HepG2 (cell line): ENCODE results near the gene HLA-DMB.

Source experiments
- CREB3 ChIP-seq: sonication (generic); formaldehyde crosslinking; IDR thresholded peaks from 2 replicates; pipeline ENCODE4 v1.5.0; 2020; ENCODE audit warnings: missing genetic modification reagents
- CTCF ChIP-seq: sonication (generic); formaldehyde crosslinking; IDR thresholded peaks from 2 replicates; pipeline ENCODE4 v1.5.0; 2020; ENCODE audit warnings: mild to moderate bottlenecking, missing genetic modification reagents, moderate library complexity
- HHEX ChIP-seq: IDR thresholded peaks from 2 replicates; pipeline ENCODE4 v1.6.1; 2016; ENCODE audit warnings: control low read depth
- HINFP ChIP-seq: sonication (generic); formaldehyde crosslinking; IDR thresholded peaks from 2 replicates; pipeline ENCODE4 v1.4.0; 2020; ENCODE audit warnings: low read depth, mild to moderate bottlenecking, missing genetic modification reagents
- KDM5B ChIP-seq: sonication (generic); formaldehyde crosslinking; IDR thresholded peaks from 2 replicates; pipeline ENCODE4 v1.4.0; 2020; ENCODE audit warnings: missing genetic modification reagents, mild to moderate bottlenecking, borderline replicate concordance
- POLR2A ChIP-seq, 2 experiments: IDR thresholded peaks; 2 replicates each; pipeline ENCODE4 v1.6.1; 2011; ENCODE audit warnings: low read depth in 2 of 2, low read length in 2 of 2, mild to moderate bottlenecking in 1 of 2, moderate library complexity in 1 of 2; ENCODE audit not compliant: insufficient read depth in 1 of 2
- ZNF530 ChIP-seq: sonication (generic); formaldehyde crosslinking; IDR thresholded peaks from 2 replicates; pipeline ENCODE4 v1.5.0; 2020; ENCODE audit warnings: low read depth, mild to moderate bottlenecking, missing genetic modification reagents
- ZNF558 ChIP-seq: sonication (generic); formaldehyde crosslinking; IDR thresholded peaks from 2 replicates; pipeline ENCODE4 v1.9.0; 2022; ENCODE audit warnings: mild to moderate bottlenecking, missing genetic modification reagents, borderline replicate concordance
- ZNF670 ChIP-seq: sonication (generic); formaldehyde crosslinking; IDR thresholded peaks from 2 replicates; pipeline ENCODE4 v1.8.0; 2022; ENCODE audit warnings: mild to moderate bottlenecking, missing genetic modification reagents, borderline replicate concordance
- ZNF772 ChIP-seq: sonication (generic); formaldehyde crosslinking; IDR thresholded peaks from 2 replicates; pipeline ENCODE4 v1.5.0; 2020; ENCODE audit warnings: mild to moderate bottlenecking, missing genetic modification reagents

GRCh38 chr6:32983964-32984621 is 43.3 kb upstream of the HLA-DMB start:
- TF ChIP-seq CREB3 (CRISPR knock-in tag) (no peak), POLR2A (IDR thresholded peaks at IDR 0.05; ENCODE audit: insufficient read depth in 1 of 2, low read depth in 2 of 2, low read length in 2 of 2) (no peak), ZNF558 (CRISPR knock-in tag) (no peak), CTCF (CRISPR knock-in tag) (no peak), HINFP (CRISPR knock-in tag) (no peak), ZNF670 (CRISPR knock-in tag) (no peak), ZNF772 (CRISPR knock-in tag) (no peak), ZNF530 (CRISPR knock-in tag) (no peak), KDM5B (CRISPR knock-in tag) (no peak), HHEX (CRISPR knock-in tag) (no peak)
